HepG2 (cell line): ENCODE measurements around the gene TUBB4B. TPM values are rescaled to one million over a fixed set of nuclear protein-coding genes. Genes with fewer than 3 reads are reported as not detected.
A peak's percentile ranks its signal among the peaks of the same experiment; 100 is the strongest.

ENCODE experiments used
- ARNT ChIP-seq: fragments of 450-650 bp; IDR thresholded peaks from 2 replicates; pipeline ENCODE4 v1.6.1; 2017
- FOSL2 ChIP-seq: sonication (generic); formaldehyde crosslinking; IDR thresholded peaks from 2 replicates; pipeline ENCODE4 v1.4.0; 2020; ENCODE audit warnings: missing genetic modification reagents
- HMG20A ChIP-seq: IDR thresholded peaks from 2 replicates; pipeline ENCODE4 v1.6.1; 2016; ENCODE audit warnings: borderline replicate concordance
- MEIS1 ChIP-seq: sonication (generic); formaldehyde crosslinking; IDR thresholded peaks from 2 replicates; pipeline ENCODE4 v1.9.0; 2021; ENCODE audit warnings: mild to moderate bottlenecking, missing genetic modification reagents, moderate library complexity, borderline replicate concordance
- NBN ChIP-seq: fragments of 450-650 bp; conservative IDR thresholded peaks from 2 replicates; pipeline ENCODE4 v1.6.1; 2017
- NFATC3 ChIP-seq: sonication (generic); formaldehyde crosslinking; IDR thresholded peaks from 2 replicates; pipeline ENCODE4 v1.5.1; 2020; ENCODE audit warnings: mild to moderate bottlenecking, missing genetic modification reagents
- NFE2L2 ChIP-seq: fragments of 150-350 bp; IDR thresholded peaks from 2 replicates; pipeline ENCODE4 v1.6.1; 2014; ENCODE audit warnings: low read length
- NRL ChIP-seq: sonication (generic); formaldehyde crosslinking; IDR thresholded peaks from 2 replicates; pipeline ENCODE4 v1.5.0; 2020; ENCODE audit warnings: missing genetic modification reagents, mild to moderate bottlenecking, moderate library complexity, borderline replicate concordance
- SAFB2 ChIP-seq: sonication (generic); formaldehyde crosslinking; IDR thresholded peaks from 2 replicates; pipeline ENCODE4 v1.5.1; 2020; ENCODE audit warnings: missing genetic modification reagents, low read depth, mild to moderate bottlenecking, borderline replicate concordance
- SMARCE1 ChIP-seq: fragments of 450-650 bp; IDR thresholded peaks from 2 replicates; pipeline ENCODE4 v1.6.1; 2017; ENCODE audit warnings: borderline replicate concordance
- SNAPC4 ChIP-seq: sonication (generic); formaldehyde crosslinking; IDR thresholded peaks from 2 replicates; pipeline ENCODE4 v1.4.0; 2020; ENCODE audit warnings: mild to moderate bottlenecking, missing genetic modification reagents
- THYN1 ChIP-seq: sonication (generic); formaldehyde crosslinking; IDR thresholded peaks from 2 replicates; pipeline ENCODE4 v1.8.1; 2023; ENCODE audit warnings: low read depth, mild to moderate bottlenecking, moderate library complexity, missing genetic modification reagents, borderline replicate concordance
- TOPORS ChIP-seq: sonication (generic); formaldehyde crosslinking; IDR thresholded peaks from 2 replicates; pipeline ENCODE4 v1.8.0; 2023; ENCODE audit warnings: mild to moderate bottlenecking, missing genetic modification reagents
- ZNF382 ChIP-seq: sonication (generic); formaldehyde crosslinking; IDR thresholded peaks from 2 replicates; pipeline ENCODE4 v1.5.0; 2020; ENCODE audit warnings: missing genetic modification reagents, mild to moderate bottlenecking, borderline replicate concordance
- polyA plus RNA-seq, 8 experiments: library from polyadenylated mRNA; depleted of rRNA in 3 of 8; stranded (reverse) in 7 of 8; unstranded in 1 of 8; fragments of >200 nt; fragmentation: Illumina TruSeq in 4 of 8; extraction: Trizol in 4 of 8; gene quantifications; 2 replicates each; pipeline versions ENCODE4 v1.2.1 to v1.2.3, GENCODE V29; 2011 to 2016; ENCODE audit warnings: low read depth in 4 of 8, missing spikeins in 1 of 8, mixed read lengths in 1 of 8; ENCODE audit not compliant: insufficient read depth in 1 of 8
- total RNA-seq, 5 experiments: library from RNA; depleted of rRNA; stranded (reverse); fragments of >200 nt; fragmentation: Illumina TruSeq; extraction: Trizol; gene quantifications; 2 replicates each; pipeline ENCODE4 v1.2.3, GENCODE V29; 2016; ENCODE audit warnings: low read depth in 1 of 5
- TF ChIP-seq, protein P1 (sequence below): sonication (generic); formaldehyde crosslinking; IDR thresholded peaks from 2 replicates; pipeline ENCODE4 v1.5.1; 2020; ENCODE audit warnings: missing genetic modification reagents, mild to moderate bottlenecking, borderline replicate concordance
- TF ChIP-seq, protein P2 (sequence below): sonication (generic); formaldehyde crosslinking; IDR thresholded peaks from 2 replicates; pipeline ENCODE4 v1.4.0; 2020; ENCODE audit warnings: missing genetic modification reagents

The TUBB4B gene
- total and polyA plus RNA-seq, 2 of the 13 experiments (the other 11 are each of a cell fraction or from before 2014, with no cell fraction given) = 182 to 412 TPM

DNA sequence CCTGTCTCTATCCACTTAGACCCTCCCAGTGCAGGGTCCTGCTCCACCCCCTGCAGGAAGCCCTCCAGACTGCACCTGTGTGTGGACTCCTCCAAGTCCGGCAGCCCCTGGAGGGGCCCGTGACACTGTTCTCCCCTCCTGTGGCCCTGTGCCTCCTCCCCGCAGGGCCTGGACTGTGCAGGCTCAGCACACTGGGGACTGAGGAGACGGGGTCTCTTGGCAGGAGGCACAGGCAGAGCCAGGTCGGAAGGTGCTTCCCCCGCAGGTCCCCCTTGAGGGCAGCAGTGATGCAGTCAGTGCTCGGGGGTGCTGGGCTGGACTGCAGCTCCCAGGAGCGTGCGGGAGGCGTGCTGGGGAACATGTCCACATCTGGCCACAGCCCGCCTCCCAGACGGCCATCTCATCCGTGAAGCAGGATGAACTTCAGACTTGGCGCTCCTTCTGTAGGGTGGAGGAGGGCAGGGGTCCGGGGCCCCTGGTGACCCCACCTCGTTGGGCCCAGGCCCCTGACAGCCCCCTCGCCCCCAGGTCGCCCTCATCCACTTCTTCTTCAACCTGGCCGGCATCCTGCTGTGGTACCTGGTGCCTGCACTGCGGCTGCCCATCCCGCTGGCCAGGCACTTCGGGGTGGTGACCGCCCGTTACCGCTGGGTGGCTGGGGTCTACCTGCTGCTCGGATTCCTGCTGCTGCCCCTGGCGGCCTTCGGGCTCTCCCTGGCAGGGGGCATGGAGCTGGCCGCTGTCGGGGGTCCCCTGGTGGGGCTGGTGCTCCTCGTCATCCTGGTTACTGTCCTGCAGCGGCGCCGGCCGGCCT is 5.5 kb upstream of the TUBB4B start (continued):
- TF ChIP-seq NFE2L2 (no peak), TOPORS (CRISPR knock-in tag) (no peak), NRL (CRISPR knock-in tag) (peak; percentile 12; the same call in 1 of the 2 replicates), HMG20A (CRISPR knock-in tag) (no peak), FOSL2 (CRISPR knock-in tag) (no peak), NBN (no peak), SAFB2 (CRISPR knock-in tag) (no peak), ARNT (no peak), MEIS1 (CRISPR knock-in tag) (no peak), ZNF382 (CRISPR knock-in tag) (no peak), NFATC3 (CRISPR knock-in tag) (no peak), SNAPC4 (CRISPR knock-in tag) (no peak), THYN1 (CRISPR knock-in tag) (no peak), SMARCE1 (no peak)
- TF ChIP-seq, protein P1, sequence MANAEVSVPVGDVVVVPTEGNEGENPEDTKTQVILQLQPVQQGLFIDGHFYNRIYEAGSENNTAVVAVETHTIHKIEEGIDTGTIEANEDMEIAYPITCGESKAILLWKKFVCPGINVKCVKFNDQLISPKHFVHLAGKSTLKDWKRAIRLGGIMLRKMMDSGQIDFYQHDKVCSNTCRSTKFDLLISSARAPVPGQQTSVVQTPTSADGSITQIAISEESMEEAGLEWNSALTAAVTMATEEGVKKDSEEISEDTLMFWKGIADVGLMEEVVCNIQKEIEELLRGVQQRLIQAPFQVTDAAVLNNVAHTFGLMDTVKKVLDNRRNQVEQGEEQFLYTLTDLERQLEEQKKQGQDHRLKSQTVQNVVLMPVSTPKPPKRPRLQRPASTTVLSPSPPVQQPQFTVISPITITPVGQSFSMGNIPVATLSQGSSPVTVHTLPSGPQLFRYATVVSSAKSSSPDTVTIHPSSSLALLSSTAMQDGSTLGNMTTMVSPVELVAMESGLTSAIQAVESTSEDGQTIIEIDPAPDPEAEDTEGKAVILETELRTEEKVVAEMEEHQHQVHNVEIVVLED (CRISPR knock-in tag) = no peak
- TF ChIP-seq, protein P2, sequence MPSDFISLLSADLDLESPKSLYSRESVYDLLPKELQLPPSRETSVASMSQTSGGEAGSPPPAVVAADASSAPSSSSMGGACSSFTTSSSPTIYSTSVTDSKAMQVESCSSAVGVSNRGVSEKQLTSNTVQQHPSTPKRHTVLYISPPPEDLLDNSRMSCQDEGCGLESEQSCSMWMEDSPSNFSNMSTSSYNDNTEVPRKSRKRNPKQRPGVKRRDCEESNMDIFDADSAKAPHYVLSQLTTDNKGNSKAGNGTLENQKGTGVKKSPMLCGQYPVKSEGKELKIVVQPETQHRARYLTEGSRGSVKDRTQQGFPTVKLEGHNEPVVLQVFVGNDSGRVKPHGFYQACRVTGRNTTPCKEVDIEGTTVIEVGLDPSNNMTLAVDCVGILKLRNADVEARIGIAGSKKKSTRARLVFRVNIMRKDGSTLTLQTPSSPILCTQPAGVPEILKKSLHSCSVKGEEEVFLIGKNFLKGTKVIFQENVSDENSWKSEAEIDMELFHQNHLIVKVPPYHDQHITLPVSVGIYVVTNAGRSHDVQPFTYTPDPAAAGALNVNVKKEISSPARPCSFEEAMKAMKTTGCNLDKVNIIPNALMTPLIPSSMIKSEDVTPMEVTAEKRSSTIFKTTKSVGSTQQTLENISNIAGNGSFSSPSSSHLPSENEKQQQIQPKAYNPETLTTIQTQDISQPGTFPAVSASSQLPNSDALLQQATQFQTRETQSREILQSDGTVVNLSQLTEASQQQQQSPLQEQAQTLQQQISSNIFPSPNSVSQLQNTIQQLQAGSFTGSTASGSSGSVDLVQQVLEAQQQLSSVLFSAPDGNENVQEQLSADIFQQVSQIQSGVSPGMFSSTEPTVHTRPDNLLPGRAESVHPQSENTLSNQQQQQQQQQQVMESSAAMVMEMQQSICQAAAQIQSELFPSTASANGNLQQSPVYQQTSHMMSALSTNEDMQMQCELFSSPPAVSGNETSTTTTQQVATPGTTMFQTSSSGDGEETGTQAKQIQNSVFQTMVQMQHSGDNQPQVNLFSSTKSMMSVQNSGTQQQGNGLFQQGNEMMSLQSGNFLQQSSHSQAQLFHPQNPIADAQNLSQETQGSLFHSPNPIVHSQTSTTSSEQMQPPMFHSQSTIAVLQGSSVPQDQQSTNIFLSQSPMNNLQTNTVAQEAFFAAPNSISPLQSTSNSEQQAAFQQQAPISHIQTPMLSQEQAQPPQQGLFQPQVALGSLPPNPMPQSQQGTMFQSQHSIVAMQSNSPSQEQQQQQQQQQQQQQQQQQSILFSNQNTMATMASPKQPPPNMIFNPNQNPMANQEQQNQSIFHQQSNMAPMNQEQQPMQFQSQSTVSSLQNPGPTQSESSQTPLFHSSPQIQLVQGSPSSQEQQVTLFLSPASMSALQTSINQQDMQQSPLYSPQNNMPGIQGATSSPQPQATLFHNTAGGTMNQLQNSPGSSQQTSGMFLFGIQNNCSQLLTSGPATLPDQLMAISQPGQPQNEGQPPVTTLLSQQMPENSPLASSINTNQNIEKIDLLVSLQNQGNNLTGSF (CRISPR knock-in tag) = no peak
